SU-DHL-6 (cell line): ENCODE data around the gene RGL1.

ENCODE experiments used
- H2AFZ ChIP-seq: fragments of 200-600 bp; sonication (generic); 2 replicates; pipeline ENCODE4 v1.6.1; 2014; ENCODE audit warnings: low read depth, mild to moderate bottlenecking, moderate library complexity, mixed read lengths, antibody characterized with exemption, low read length; ENCODE audit not compliant: severe bottlenecking
- H3F3A ChIP-seq: fragments of 200-600 bp; shearing (Covaris generic); 2 replicates; pipeline ENCODE4 v1.6.0; 2016; ENCODE audit warnings: antibody characterized with exemption, mild to moderate bottlenecking; ENCODE audit not compliant: insufficient read depth
- H3K27ac ChIP-seq: fragments of 200-600 bp; sonication (generic); 2 replicates; pipeline ENCODE4 v1.5.1; 2016; ENCODE audit warnings: low read depth, mild to moderate bottlenecking, low read length, moderate library complexity, mixed read lengths
- H3K27me3 ChIP-seq: fragments of 200-600 bp; sonication (generic), shearing (Covaris generic); 2 replicates; pipeline ENCODE4 v1.6.0; 2014; ENCODE audit warnings: mild to moderate bottlenecking, low read length
- H3K36me3 ChIP-seq: fragments of 200-600 bp; sonication (generic); 2 replicates; pipeline ENCODE4 v1.6.1; 2014; ENCODE audit warnings: mild to moderate bottlenecking, low read length, mixed read lengths
- H3K4me2 ChIP-seq: fragments of 300-600, 200-600 bp; shearing (Covaris generic), sonication (generic); 2 replicates; pipeline ENCODE4 v1.6.0; 2014; ENCODE audit warnings: low read length, low read depth, mild to moderate bottlenecking; ENCODE audit not compliant: poor library complexity, severe bottlenecking
- H3K4me3 ChIP-seq: fragments of 200-600 bp; sonication (generic); 2 replicates; pipeline ENCODE4 v1.5.1; 2014; ENCODE audit warnings: antibody characterized with exemption, low read length, mild to moderate bottlenecking, mixed read lengths; ENCODE audit not compliant: insufficient read depth, poor library complexity, severe bottlenecking
- H3K79me2 ChIP-seq: fragments of 200-600 bp; sonication (generic); 2 replicates; pipeline ENCODE4 v1.6.1; 2014; ENCODE audit warnings: mild to moderate bottlenecking, low read length, moderate library complexity; ENCODE audit not compliant: insufficient read depth
- H3K9ac ChIP-seq: fragments of 200-600 bp; sonication (generic); 2 replicates; pipeline ENCODE4 v1.7.0; 2014; ENCODE audit warnings: mild to moderate bottlenecking, low read length
- H3K9me2 ChIP-seq: fragments of 200-600 bp; sonication (generic); replicated peaks from 2 replicates; pipeline ENCODE4 v1.6.1; 2014; ENCODE audit warnings: low read length; ENCODE audit not compliant: insufficient read depth
- H3K9me3 ChIP-seq: fragments of 200-600 bp; sonication (generic); 2 replicates; pipeline ENCODE4 v1.6.1; 2014; ENCODE audit warnings: low read length, mixed read lengths; ENCODE audit not compliant: insufficient read depth
- H4K20me1 ChIP-seq: fragments of 200-600 bp; sonication (generic); 2 replicates; pipeline ENCODE4 v1.6.1; 2014; ENCODE audit warnings: low read depth, mild to moderate bottlenecking, antibody characterized with exemption, low read length, moderate library complexity, mixed read lengths
- EZH2phosphoT487 ChIP-seq: fragments of 200-600 bp; sonication (generic), shearing (Covaris generic); conservative IDR thresholded peaks from 2 replicates; pipeline ENCODE4 v1.6.1; 2018; ENCODE audit warnings: mild to moderate bottlenecking, antibody characterized with exemption, low read length, moderate library complexity, mixed read lengths
- TF ChIP-seq, protein P1 (sequence below): fragments of 200-600 bp; sonication (generic); IDR thresholded peaks from one replicate; pipeline ENCODE4 v1.5.1; 2017; ENCODE audit warnings: antibody characterized with exemption, mild to moderate bottlenecking, low read length, moderate library complexity; ENCODE audit not compliant: insufficient read depth, poor library complexity, severe bottlenecking

Gene RGL1

DNA sequence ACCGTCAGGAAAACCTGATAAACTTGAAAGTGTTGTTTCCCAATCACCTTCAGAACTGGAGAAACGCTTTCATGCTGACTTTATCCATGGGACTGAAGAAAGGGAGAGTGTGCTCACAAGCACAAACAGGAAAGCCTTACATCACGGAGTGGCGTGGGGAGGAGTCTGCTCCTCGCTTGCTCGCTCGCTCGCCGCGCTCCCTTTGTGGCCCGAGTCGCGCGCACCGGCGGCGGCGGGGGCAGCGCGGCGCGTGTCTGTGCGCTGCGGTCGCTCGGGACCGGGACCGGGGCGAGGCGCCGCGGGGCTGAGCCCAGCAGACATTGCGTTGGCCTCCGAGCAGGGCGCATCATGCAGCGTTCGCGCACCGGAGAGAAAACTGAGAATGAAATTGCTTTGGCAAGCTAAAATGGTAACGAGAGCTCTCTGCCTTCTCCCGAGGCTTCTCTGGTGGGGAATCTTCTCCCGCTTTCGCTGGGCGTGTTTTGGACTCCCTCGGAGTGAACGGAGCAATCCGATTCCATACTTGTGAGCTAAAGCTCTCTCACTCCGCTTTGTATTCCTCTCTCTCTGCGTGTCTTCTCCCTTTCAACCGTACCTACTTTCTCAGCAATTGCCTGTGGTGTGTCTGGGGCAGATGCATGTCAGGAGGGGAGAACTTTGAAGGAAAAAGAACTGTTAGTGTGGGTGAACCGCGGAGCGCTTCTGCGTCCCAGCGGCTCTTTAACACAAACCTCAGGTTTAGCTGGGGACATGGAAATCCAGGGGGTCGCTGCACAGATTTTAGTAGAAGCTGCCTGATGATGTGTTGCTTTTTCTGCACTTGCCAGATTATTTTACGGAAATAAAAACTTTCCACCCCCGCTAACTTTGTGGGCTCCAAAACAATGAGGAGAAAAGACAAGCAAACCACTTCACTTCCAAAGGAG lies at the start of gene RGL1:
TSS of gene RGL1 (plus strand) at position 205 of the 926 bp plus-strand sequence. CDS start at position 383, 178 bp downstream.
- H3K9me3 ChIP-seq, result no peaks in the 10 kb centered on the region
- no peaks in the 10 kb centered on the region for H3K9me2 ChIP-seq
- no peak within 1 kb of the TSS for H3K4me3 ChIP-seq
- no peak within 1 kb of the TSS for H2AFZ ChIP-seq
- no peaks in the 10 kb centered on the region for H4K20me1 ChIP-seq
- H3F3A ChIP-seq, result no peaks in the 10 kb centered on the region
- H3K79me2 ChIP-seq, result no peaks in the 10 kb centered on the region
- H3K27ac ChIP-seq, result no peak within 1 kb of the TSS
- H3K36me3 ChIP-seq, result no peaks in the 10 kb centered on the region
- no peak within 1 kb of the TSS for H3K4me2 ChIP-seq
- no peak within 1 kb of the TSS for H3K9ac ChIP-seq
- no peak for TF ChIP-seq EZH2phosphoT487
- TF ChIP-seq, protein P1, sequence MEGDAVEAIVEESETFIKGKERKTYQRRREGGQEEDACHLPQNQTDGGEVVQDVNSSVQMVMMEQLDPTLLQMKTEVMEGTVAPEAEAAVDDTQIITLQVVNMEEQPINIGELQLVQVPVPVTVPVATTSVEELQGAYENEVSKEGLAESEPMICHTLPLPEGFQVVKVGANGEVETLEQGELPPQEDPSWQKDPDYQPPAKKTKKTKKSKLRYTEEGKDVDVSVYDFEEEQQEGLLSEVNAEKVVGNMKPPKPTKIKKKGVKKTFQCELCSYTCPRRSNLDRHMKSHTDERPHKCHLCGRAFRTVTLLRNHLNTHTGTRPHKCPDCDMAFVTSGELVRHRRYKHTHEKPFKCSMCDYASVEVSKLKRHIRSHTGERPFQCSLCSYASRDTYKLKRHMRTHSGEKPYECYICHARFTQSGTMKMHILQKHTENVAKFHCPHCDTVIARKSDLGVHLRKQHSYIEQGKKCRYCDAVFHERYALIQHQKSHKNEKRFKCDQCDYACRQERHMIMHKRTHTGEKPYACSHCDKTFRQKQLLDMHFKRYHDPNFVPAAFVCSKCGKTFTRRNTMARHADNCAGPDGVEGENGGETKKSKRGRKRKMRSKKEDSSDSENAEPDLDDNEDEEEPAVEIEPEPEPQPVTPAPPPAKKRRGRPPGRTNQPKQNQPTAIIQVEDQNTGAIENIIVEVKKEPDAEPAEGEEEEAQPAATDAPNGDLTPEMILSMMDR, result no peak
- H3K27me3 ChIP-seq, result no peaks in the 10 kb centered on the region

DNA sequence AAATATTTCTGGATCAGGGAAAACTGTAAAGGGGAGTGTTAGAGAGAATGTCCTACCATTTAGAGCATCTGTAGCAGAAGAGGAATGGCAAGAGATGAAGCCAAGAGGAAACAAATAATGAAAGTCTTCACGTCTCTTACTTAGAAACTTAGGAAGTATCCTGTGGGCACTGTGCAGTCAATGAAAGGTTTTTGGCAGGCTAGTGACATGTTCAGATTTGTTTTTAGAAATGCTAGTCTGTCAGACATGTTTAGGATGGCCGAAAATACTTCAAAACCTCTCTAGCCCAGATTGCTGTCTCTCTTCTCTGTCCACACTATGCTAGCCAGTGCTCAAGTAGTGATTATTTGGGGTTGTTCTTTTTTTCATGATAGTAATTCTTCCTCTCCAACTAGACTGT lies 48.6 kb upstream of the RGL1 start:
- Histone ChIP-seq H2AFZ (no peak overlapping the region), H3K9me3 (no peaks in the 10 kb centered on the region), H3K9me2 (no peaks in the 10 kb centered on the region; the same call in 1 of the 2 replicates), H3K4me2 (no peak overlapping the region), H4K20me1 (no peaks in the 10 kb centered on the region), H3K9ac (no peak overlapping the region), H3K36me3 (no peaks in the 10 kb centered on the region), H3K27me3 (no peaks in the 10 kb centered on the region), H3K27ac (no peak overlapping the region), H3F3A (no peaks in the 10 kb centered on the region), H3K79me2 (no peaks in the 10 kb centered on the region), H3K4me3 (no peak overlapping the region)
- TF ChIP-seq, protein P1, result no peak
- TF ChIP-seq EZH2phosphoT487, result no peak

DNA sequence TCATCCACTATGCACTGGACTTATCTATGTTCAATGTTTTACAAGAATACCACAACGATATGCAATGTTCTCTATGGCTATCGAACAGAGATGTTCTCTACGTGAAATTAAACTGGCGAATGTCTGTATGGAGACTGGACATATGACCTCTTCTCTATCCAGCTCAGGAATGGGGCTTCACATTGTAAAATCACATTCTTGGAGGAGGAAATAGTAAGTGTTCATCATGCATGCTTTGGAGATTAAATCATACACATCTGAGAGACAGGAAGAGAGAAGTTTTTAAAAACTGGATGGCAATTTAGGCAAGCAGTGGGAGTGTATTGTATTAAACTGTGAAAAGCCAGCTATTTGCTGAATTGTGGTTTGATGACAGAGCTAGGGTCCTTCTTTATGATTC lies 47.9 kb upstream of the RGL1 start:
- Histone ChIP-seq H3K9ac (no peak overlapping the region), H2AFZ (no peak overlapping the region), H3K27me3 (no peaks in the 10 kb centered on the region), H3K9me2 (no peaks in the 10 kb centered on the region; the same call in 1 of the 2 replicates), H3K79me2 (no peaks in the 10 kb centered on the region), H3F3A (no peaks in the 10 kb centered on the region), H3K27ac (no peak overlapping the region), H3K4me3 (no peak overlapping the region), H3K4me2 (no peak overlapping the region), H3K36me3 (no peaks in the 10 kb centered on the region), H3K9me3 (no peaks in the 10 kb centered on the region), H4K20me1 (no peaks in the 10 kb centered on the region)
- no peak for TF ChIP-seq EZH2phosphoT487
- TF ChIP-seq, protein P1, result no peak
